HG03103 (cell line): ENCODE measurements around the gene TLE3.
"Not testable (repeated sequence)": the region's sequence is repeated elsewhere in the genome, so short reads cannot be mapped to it uniquely, and the experiment has no call there.

Experiments used
- ATAC-seq: cut with Tn5 transposase; IDR thresholded peaks from one replicate; pipeline ENCODE4 v1.9.1; 2021; ENCODE audit warnings: low read depth; ENCODE audit not compliant: unreplicated experiment

Gene TLE3

DNA sequence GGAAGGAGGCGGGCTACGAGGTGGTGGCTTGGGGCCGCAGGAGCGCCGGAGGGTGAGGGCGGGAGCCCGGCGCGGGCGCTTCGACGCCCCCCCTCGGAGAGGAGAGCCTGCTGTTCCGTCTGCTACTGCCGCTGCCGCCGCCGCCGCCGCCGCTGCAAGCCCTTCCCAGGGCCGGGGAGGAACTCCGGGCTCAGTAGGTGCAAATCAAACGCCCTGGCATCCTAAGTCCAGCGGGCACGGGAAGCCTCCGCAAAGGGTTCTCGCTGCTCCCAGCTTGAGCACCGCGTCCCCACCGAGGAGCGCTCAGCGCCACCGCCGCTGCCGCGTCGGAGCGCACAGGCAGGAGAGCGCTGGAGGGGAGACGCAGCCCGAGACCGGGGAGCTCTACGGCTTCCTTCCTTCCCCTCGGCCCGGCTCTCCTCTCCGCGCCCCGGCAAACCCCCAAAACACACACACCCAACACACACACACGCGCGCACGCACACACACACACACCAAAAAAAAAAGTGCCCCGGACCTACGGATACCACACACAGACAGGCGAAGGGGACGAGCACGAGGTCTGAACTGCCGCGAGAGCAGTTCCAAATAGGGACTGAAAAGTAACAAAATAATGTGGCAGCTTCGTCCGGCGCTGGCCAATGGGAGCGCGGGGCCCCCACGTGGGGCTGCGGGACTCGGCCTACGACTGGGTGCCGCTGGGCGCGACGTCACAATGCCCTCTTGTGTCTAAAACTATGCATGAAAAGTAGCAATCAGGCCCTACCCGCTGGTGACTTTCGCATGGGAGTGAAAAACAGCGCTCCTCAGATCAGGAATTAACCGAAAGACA lies at the start of gene TLE3:
TSS of gene TLE3 (minus strand) at position 597 of the 832 bp plus-strand sequence. CDS start 1,119 bp downstream, outside the sequence.
- ATAC-seq, result peak; percentile 45

DNA sequence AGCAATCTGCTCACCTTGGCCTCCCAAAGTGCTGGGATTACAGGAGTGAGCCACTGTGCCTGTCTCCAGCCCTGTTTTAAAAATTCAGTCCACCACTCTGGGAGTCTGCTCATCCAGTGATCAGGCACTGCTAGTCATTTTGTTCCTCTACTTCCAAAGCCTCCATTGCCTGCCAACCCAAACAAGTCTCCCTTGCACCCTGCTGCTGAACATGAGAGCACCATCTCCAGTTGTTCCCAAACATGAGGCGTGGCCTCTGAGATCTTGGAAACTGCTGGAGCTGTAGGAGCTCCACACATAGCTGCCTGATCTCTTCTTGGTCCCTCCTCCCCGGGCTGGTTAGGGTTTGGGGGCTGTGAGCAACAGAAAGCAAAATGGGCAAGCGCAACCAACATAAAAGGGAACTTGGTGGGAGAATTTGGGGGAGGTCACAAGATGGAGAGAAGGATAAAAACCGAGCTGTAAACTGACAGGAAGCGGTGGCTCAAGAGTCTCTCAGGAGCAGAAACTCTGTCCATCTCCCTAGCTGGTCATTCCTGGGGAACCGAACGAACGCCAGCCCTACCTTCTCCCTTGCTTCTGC lies 49.6 kb upstream of the TLE3 start:
- no peak for ATAC-seq

DNA sequence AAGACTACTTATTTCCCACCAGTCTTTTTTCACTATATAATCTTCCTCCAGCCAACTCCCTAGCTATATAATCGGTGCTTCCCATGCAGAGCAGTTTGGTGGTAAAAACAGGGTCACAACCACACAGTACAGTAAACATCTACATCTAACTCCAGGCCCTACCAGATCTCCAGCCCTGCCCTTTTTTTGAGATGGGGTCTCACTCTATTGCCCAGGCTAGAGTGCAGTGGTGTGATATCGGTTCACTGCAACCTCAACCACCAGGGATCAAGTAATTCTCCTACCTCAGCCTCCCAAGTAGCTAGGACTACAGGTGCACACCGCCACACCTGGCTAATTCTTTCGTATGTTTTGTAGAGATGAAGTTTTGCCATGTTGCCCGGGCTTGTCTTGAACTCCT lies 49.1 kb upstream of the TLE3 start:
- ATAC-seq, result no peak

DNA sequence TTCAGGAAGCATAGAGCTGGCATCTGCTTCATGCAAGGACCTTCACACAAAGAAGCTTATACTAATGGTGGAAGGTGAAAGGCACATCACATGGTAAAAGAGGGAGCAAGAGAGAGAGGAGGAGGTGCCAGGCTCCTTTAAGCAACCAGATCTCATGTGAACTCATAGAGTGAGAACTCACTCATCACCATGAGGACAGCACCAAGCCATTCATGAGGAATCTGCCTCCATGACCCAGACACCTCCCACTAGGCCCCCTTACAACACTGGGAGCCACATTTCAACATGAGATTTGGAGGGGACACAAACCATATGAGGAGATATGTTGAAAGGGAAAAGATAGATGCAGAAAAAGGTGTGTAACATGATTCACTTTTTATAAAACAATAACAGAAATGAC lies 48.4 kb upstream of the TLE3 start:
- no peak for ATAC-seq

DNA sequence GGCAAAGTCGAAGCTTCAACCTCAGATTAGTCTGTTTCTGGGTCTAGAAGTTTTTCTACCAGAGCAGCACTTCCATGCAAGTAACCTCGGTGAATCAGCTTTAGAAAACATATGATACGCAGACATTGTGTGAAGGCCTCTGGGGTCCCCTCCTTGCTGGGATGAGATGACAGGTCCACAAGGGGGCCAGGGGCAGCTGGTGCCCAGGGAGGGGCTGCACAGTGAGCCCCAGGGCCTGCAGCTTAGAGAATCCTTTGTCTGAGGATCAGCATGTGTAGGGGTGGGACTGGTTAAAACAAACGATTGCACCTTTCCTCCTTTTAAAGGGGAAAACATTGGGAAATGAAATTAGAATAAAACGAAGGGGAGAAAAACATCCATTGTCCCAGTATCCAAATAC lies 47.5 kb upstream of the TLE3 start:
- ATAC-seq, result no peak

DNA sequence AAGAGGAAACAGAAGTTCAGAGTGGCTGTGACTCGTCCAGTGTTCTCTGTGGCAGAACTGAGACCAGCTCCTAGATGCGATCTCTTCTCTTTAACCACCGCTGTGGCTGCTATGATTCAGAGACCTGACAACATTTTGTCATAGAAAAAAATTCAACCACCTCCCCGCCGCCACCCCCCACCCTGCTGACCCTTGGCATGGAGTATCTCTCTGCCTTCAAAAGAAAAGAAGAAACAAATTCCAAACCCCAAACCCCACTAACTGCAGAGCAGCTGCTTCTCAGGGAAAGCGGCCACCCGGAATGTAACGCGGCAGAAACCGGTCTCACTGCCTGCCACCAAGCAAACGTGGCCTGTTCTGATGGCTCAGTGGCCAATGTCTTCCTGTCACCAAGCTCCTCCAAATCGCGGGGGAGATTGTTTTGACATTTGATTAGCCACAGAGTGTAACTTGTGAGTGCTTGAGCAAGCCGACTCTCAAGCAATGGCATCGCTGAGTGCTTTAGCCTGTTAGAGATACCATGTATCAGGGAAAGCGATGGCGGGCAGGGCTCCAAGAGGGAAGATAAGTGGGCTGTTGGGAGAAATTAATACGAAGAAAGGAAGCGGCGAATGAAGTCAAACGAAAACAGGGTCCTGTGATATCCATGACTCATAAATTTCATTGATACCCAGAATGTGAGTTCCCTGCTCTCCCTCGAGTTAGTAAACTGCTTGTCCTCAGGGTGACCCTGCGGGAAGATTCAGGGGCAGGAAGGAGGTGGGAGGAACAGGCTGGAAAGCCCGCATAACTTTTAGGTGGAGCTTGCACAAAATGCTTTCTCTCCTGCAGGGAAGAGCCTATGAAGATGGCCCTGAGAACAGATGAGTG lies 44.8 kb upstream of the TLE3 start:
- ATAC-seq, result no peak

DNA sequence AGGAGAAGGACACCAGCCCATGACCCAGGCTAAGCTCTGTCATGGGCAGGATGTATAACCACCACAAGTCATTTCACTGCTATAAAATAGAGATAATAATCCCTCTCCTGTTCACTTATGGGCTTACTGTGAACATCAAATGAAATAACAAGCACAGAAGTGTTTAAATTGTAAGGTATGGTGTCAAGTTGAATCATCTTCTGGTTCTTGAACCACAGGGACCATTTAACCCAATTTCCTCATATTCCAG lies 44.3 kb upstream of the TLE3 start:
- ATAC-seq, result no peak

DNA sequence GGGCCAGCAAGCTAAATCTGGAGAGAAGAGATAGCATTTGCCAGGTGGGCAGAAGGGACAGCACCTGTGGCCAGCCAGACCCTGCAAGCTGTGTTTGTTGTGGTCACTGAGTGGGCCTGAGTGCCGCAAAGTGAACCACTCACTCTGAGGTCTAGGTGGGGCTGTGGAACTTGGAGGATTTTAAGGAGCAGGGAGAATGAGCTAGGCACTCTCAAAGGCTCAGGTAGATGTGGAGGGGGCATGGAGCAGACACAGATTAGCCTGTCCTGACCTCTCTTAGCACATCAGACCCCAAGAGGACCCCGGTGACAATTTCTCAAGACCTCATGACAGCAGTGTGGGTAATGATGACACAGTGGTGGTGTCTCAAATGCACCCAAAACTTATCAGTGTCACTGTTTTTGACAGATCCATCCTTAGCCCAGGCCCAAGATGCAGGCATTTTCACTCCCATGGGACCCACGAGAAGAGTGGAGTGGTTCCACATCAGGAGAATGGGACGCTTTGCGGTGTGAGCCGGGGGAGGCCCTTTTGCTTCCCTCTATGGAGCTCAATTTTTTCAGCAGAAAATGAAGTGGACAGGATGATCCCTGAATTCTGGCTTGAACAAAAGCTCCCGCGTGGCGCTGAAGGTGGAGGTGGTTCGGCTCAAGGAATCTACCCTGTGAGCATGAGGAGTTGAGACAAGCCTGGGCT lies 43.8 kb upstream of the TLE3 start:
- ATAC-seq, result no peak

DNA sequence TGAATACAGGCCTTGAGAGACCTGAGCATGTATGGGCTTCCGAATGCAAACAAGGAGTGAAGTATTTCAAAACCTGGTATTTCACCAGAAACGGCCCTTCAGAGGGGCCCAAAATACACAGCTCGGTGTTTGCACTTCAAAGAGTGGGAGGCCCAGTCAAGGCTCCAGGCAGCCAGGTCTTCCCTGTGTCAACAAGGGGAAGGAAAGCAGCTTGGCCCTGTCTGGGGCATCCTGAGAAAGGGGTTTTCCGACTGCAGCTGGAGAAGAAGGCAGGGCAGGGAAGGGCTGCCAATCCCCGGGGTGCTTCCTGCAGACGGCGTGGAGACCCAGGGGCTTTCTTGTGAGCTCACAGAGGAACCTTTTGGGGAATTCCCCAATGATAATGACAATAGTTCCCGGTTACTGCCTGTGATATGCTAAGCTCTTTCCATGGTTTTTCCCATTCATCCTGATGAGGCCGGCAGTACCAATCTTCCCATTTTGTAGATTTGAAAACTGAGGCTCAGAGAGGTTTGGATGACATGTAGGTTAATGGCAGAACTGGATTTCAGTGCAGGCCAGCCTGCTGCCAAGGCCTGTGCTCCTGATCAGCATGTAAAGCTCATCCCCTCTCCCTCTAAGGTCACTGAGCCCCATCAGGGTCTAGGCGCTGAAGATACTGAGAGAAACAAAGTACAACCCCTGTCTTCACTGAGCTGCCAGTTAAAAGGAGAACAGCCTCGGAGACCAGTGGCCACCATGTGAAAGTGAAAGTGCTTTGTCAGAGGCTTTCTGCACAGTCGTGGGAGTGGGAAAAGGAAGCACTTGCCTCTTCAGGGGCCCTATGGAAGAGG lies 43.0 kb upstream of the TLE3 start:
- ATAC-seq, result no peak

DNA sequence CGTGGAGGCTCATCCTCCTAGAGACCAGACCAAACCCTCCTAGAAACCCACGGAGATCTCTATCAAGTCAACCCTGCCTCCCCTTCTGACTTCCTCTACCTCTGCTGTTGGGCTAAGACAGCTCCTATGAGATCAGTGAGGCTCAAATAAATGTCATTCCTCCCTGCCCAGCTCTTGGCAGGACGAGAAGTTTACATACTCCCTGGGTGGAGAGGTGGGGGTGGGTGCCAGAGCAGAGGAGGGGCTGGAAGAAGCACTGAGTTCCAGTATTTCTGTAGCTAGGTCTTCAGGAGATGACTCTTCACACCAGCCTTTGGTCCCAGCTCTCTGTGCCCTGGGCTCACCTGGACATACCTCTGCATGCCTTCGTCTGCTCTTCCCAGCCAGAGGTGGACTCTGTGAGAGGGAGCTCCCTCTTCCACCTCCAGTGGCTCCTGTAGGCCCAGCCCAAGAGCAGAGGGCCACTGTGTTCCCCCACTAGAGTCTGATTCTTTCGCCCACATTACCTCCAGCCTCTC lies 42.4 kb upstream of the TLE3 start:
- no peak for ATAC-seq

DNA sequence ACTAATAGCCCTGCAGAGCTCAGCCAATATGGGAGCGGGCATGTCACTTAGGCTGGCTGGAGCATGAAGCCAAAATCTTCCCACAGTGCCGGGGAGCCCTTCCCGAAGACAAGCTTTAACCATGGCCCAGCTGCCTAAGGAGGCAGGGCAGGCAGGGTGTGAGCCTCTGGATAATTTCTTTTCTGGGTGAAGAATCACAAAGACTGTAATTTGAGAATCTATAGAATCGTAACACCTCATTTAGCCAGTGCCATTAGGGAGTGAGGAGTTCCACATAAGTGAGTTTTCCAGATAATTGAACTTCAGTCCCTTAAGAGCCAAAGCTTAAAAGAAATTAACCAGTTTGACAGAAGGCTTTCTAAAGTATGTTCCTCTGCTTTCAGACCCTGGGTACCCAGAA lies 40.2 kb upstream of the TLE3 start:
- ATAC-seq, result no peak

DNA sequence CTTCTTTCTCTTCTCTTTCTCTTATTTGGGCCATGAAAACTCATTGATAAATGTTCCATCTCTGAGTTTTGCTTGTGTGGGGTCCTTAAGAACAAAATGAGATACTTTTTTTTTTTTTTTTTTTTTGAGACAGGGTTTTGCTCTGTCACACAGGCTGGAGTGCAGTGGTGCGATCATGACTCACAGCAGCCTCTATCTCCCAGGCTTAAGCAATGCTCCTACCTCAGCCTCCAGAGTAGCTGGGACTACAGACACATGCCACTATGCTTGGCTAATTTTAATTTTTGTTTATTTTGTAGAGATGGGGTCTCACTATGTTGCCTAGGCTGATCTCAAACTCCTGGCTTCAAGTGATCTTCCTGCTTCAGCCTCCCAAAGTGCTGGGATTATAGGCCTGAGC lies 39.3 kb upstream of the TLE3 start:
- not testable (repeated sequence) for ATAC-seq

DNA sequence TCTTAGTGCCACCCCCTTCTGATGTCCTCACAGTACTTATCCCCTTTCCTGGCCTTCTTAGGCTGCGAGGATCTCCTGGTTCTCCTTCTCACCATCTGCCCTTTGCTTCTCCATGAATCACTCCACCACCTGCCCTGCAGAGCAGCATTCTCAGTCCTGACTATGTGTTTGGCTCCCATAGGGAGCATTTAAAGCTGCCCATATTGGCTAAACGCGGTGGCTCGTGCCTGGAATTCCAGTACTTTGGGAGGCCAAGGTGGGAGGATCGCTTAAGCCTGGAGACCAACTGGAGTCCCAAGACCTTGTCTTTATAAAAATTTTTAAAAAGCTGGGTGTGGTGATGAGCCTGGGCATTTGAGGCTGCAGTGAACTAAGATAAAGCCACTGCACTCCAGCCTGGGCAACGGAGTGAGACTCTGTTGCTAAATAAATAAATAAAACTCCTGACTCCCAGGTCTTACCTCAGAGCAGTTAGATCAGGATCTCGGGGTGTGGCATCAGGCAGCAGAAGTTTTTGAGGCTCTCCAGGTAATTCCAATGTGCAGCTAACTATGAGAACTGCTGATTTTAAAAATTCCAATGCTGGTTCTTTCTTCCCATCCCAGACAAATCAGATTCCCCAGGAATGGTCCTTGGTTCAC lies 36.2 kb upstream of the TLE3 start:
- no peak for ATAC-seq

DNA sequence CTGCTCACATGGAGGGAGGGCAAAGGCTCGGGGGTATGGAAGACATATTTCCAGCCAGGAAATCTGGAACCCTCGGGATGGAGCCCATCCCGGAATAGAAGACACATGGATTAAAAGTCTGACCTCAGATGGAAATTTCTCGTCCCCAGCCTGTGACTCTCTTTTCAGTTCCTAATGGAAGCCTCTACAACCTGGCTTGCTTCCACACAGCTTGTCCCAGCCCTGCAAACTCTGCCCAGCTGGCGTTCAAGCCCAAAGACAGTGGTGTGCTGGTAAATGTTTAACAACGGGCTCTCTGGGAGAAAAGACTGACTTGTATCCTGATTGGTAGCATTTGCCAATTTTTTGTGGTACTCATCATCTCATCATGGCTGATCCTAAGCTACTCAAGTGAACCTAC lies 35.6 kb upstream of the TLE3 start:
- ATAC-seq, result no peak

DNA sequence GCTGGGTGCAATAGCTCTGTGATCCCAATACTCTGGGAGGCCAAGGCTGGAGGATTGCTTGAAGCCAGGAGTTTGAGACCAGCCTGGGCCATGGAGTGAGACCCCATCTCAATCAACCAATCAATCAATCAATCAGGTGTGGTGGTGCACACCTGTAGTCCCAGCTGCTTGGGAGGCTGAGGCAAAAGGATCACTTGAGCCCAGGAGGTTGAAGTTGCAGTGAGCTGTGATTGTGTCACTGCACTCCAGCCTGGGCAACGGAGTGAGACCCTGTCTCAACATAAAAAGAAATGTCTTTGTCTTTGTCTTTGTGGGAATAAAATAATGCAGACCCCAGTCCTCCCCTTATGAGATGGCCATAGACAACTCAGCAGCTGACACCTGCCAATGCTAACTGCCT lies 34.9 kb upstream of the TLE3 start:
- ATAC-seq, result no peak

DNA sequence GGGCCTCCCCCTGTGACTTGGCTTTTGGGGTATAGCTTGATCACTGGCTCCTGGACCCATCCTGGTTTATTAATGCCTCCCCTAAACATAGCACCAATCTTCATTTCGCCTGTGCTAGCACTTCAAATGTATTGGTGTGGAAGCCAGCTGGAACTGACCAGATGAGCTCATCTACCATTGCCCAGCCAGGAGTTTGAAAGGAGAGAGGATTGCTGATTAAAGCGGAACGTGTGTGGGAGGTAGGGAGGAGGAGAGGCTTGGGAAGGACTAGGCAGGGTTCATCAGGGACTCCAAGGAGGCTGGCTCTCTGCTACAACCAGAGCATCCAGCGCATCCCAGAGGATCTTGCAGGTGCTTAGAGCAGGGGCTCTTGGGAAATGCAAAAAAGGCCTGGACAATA lies 34.4 kb upstream of the TLE3 start:
- ATAC-seq, result no peak

DNA sequence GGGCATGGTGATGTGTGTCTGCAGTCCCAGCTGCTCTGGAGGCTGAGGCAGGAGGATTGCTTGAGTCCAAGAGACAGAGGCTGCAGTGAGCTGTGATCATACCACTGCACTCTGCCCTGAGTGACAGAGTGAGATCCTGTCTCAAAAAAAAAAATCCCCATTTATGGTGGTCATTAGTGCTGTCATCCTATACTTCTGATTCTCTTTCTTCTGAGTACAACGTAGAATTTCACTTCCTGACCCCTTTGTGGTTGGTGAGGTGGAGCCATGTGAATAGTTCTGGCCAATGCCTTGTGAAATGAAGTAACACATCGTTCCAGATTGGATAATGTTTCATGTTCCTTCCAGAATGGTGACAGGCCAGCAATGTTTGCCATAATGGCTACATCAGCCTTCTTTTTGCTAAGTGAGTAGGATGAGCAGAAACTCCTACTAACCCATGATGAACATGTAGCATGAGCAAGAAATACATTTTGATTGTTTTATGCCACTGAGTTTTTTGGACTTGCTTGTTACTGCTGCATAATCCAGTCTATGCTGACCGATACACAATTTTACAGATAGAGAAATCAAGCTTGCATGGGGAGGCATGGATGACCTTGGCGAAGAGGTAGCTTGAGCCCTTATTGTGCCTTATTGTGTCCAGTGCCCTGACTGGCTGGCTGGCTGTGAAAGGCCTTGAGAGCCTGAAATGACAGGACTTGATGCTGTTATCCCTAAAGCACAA lies 30.9 kb upstream of the TLE3 start:
- no peak for ATAC-seq

DNA sequence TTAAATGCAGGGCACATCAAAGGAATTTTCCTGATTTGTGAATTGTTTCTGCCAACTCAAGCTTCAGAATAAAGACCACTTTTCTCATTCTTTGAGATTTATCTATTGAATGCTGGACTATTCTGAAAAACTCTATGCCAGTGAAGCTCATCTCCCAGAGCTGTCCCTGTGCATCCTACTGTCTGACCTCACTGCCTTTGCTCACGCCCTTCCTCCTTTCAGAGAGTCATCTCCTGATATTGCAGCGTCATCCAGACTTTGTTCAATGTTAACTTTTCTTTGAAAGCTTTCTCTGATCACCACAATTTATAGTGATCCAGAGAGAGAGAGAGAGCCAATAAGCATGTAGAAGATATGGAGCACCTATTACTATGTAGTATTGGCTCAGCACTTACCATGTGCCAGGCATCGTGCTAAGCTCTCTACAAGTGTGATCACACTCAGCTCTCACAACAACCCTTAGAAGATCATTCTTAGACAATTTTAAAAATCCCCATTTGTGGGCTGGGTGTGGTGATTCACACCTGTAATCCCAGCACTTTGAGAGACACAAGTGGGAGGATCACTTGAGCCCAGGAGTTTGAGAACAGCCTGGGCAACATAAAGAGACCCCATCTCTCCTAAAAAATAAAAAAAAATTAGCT lies 30.2 kb upstream of the TLE3 start:
- no peak for ATAC-seq
